Regular cardiac myocyte (primary cell): ENCODE results near the gene KIAA0753. TPM values are rescaled to one million over a fixed set of nuclear protein-coding genes. Genes with fewer than 3 reads are reported as not detected.

ENCODE experiments used
- total RNA-seq: library from RNA; depleted of rRNA; stranded (reverse); fragments of >200 nt; gene quantifications from 2 replicates; pipeline ENCODE4 v1.2.3, GENCODE V29; 2014

KIAA0753 gene
- total RNA-seq: 7.6 and 9.4 TPM in 2 replicates

GRCh38 chr17:6640536-6641246, at the start of gene KIAA0753, which contains the start of gene TXNDC17:
Gene KIAA0753 (minus strand): TSS chr17:6640711. CDS start chr17:6635103, 5,608 bp downstream.
Gene TXNDC17 (plus strand): TSS chr17:6641060. CDS start chr17:6641083, 23 bp downstream.

GRCh38 chr17:6651354-6651918, 10.9 kb upstream of the KIAA0753 start, which contains the start of the genes C17orf100 and MED31:
Gene C17orf100 (plus strand): TSS chr17:6651762. CDS start chr17:6651914, 152 bp downstream.
Gene MED31 (minus strand): TSS chr17:6651605. CDS start chr17:6651528, 77 bp downstream.

GRCh38 chr17:6556121-6557039, 84.1 kb downstream of the KIAA0753 start, which contains the start of gene PITPNM3:
Gene PITPNM3 (minus strand): TSS chr17:6556555. CDS start chr17:6556406, 149 bp downstream.

Other genes starting within 250 kb of the KIAA0753 start
- gene AIPL1, start 205.6 kb downstream of the KIAA0753 start, total RNA-seq: under 0.01 and 0.19 TPM in 2 replicates
- 4.2 and 34.7 TPM in 2 replicates for gene PIMREG, start 196.3 kb downstream of the KIAA0753 start, total RNA-seq
- 0.28 and 0.58 TPM in 2 replicates for gene PITPNM3, start 84.2 kb downstream of the KIAA0753 start, total RNA-seq
- gene TXNDC17, start 349 bp upstream of the KIAA0753 start, total RNA-seq: 132 and 272 TPM in 2 replicates
- gene MED31, start 10.9 kb upstream of the KIAA0753 start, total RNA-seq: 9.0 and 9.3 TPM in 2 replicates
- 0.38 and 0.56 TPM in 2 replicates for gene C17orf100, start 11.1 kb upstream of the KIAA0753 start, total RNA-seq
- not detected in 2 replicates for gene SLC13A5, start 72.7 kb upstream of the KIAA0753 start, total RNA-seq
- gene XAF1, start 115.3 kb upstream of the KIAA0753 start, total RNA-seq: 10.0 and 23.4 TPM in 2 replicates
- under 0.01 and 0.56 TPM in 2 replicates for gene FBXO39, start 135.5 kb upstream of the KIAA0753 start, total RNA-seq
- gene TEKT1, start 191.0 kb upstream of the KIAA0753 start, total RNA-seq: not detected in 2 replicates